Psoas muscle (tissue), 8 donors: ENCODE results near the gene COL4A1. TPM values are rescaled to one million over a fixed set of nuclear protein-coding genes. Genes with fewer than 3 reads are reported as not detected.
A peak's percentile ranks its signal among the peaks of the same experiment; 100 is the strongest.

Experiments
- ATAC-seq, 4 donors: fragments of 200-7000 bp; cut with Tn5 transposase; one replicate each; pipeline ENCODE4 v1.9.1; 2020; ENCODE audit warnings: moderate library complexity in 3 of 4, mild to moderate bottlenecking in 2 of 4
- DNase-seq, 2 donors: peaks; one replicate each; pipeline ENCODE4 v3.0.0-alpha.2; 2020
- H3K27ac ChIP-seq: fragments of 200-600 bp; one replicate; pipeline ENCODE4 v1.8.0; 2022
- H3K27me3 ChIP-seq, 3 donors: fragments of 200-600 bp in 1 of 3; one replicate each; pipeline versions ENCODE4 v1.6.1 to v1.8.0; 2013 to 2022; ENCODE audit warnings: low read length in 2 of 3, mild to moderate bottlenecking in 2 of 3, moderate library complexity in 1 of 3; ENCODE audit not compliant: insufficient read depth in 3 of 3
- H3K36me3 ChIP-seq, 2 donors: fragments of 200-600 bp in 1 of 2; one replicate each; pipeline versions ENCODE4 v1.6.1 to v1.8.0; 2013 to 2022; ENCODE audit warnings: low read depth in 1 of 2, mild to moderate bottlenecking in 1 of 2, moderate library complexity in 1 of 2; ENCODE audit not compliant: insufficient read depth in 1 of 2
- H3K4me1 ChIP-seq: fragments of 200-600 bp; one replicate; pipeline ENCODE4 v1.8.0; 2022
- H3K4me3 ChIP-seq: fragments of 200-600 bp; one replicate; pipeline ENCODE4 v1.8.0; 2022; ENCODE audit warnings: mild to moderate bottlenecking
- H3K9me3 ChIP-seq: fragments of 200-600 bp; one replicate; pipeline ENCODE4 v1.8.0; 2022
- WGBS, 3 donors: extraction: QIAGEN DNeasy Blood & Tissue Kit; methylation state at CpG; one replicate each; pipeline versions ENCODE4 v1.1.6 to v1.1.7; 2013; 5-methylcytosine and 5-hydroxymethylcytosine counted together
- intact Hi-C, 2 donors: fragments of 100-400 bp; cut with DNase I; formaldehyde crosslinking; loops; one replicate each; pipeline versions ENCODE4 v1.11.0 to v1.14.2; 2022
- polyA plus RNA-seq, 3 donors: library from polyadenylated mRNA; stranded (reverse); fragments of 200-250 nt; gene quantifications; one replicate each; pipeline ENCODE4 v1.2.3, GENCODE V29; 2013
- total RNA-seq, 4 donors: library from RNA; stranded (reverse); fragmentation: NEBNext Ultra II Directional in 2 of 4; extraction: Animal tissue kit (Norgen Biotek cat#: 25700) in 2 of 4; gene quantifications; one replicate each; pipeline versions ENCODE4 v1.2.1 to v1.2.4, GENCODE V29; 2021 to 2023
- TF ChIP-seq, protein P1 (sequence below): fragments of 200-600 bp; IDR thresholded peaks from one replicate; pipeline ENCODE4 v1.8.0; 2022; ENCODE audit warnings: antibody characterized with exemption
- donor health status: healthy with polysubstance abuse.
- donor health status: DM: no; HTN: no; CAD: no; lungs with moderate emphysema.
- donor health status: Bipolar disorder and iron deficiency.
- donor health status: healthy.
- donor health status: DM: yes; HTN: yes; CAD: no.
- donor health status: DM: no; HTN: no; CAD: no.
- donor health status: DM: no; HTN: no; CAD: no.
- donor health status: DM: yes; HTN: yes; CAD: no.

Gene COL4A1
- total and polyA plus RNA-seq, 7 donors = 39.0 to 127 (median 97.0) TPM

DNA sequence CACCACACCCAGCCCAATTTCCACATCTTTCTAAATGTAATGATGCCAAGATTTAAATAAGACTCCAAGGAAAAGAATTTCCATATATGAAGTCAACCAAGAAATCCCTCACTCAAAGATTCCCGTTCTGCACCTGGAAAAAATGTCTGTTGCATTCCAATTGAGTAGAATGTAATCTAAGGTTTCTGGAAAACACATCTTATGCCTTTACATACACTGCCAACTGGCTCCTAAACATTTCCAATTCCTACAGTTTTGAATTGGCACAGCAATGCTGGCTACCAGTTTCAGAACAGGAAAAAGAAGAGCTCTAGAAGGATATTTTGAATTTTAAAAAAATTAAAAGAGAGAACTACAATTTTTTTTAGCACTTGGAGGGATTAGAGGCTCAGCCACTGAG is 43.1 kb upstream of the COL4A1 start:
- Histone ChIP-seq H3K27me3 (peaks cover 0 to 16% (median 0%) of the 10 kb centered on the region in 3 donors), H3K36me3 (no peaks in the 10 kb centered on the region), H3K27ac (no peak overlapping the region), H3K9me3 (no peaks in the 10 kb centered on the region), H3K4me3 (no peak overlapping the region), H3K4me1 (peaks cover 15% of the 10 kb centered on the region)
- TF ChIP-seq, protein P1, sequence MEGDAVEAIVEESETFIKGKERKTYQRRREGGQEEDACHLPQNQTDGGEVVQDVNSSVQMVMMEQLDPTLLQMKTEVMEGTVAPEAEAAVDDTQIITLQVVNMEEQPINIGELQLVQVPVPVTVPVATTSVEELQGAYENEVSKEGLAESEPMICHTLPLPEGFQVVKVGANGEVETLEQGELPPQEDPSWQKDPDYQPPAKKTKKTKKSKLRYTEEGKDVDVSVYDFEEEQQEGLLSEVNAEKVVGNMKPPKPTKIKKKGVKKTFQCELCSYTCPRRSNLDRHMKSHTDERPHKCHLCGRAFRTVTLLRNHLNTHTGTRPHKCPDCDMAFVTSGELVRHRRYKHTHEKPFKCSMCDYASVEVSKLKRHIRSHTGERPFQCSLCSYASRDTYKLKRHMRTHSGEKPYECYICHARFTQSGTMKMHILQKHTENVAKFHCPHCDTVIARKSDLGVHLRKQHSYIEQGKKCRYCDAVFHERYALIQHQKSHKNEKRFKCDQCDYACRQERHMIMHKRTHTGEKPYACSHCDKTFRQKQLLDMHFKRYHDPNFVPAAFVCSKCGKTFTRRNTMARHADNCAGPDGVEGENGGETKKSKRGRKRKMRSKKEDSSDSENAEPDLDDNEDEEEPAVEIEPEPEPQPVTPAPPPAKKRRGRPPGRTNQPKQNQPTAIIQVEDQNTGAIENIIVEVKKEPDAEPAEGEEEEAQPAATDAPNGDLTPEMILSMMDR = no peak
- intact Hi-C loops = no loop called here
- ATAC-seq (no peak), DNase-seq (no peak)
- WGBS, 3 donors = 77 to 83% (median 77%) methylated on average over 1 of the region's 1 CpG

DNA sequence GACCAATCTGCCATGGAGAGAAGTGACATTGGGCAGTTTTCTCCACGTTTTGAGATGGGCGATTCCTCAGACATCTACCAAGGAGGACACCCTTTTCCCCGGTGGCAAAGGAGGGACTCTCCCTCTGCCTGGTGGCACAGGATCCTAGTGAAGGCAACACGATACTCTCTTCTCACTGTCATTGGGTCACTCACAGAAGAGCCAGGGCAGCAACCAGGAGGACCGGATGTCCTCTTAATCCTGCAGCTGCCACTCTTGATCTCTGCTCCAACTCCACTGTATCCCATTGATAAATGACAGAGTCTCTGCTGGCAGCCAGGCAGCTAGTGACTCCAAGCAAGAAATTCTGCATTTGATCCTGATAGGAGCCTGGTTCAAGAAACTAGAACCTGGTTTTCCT is 42.3 kb upstream of the COL4A1 start:
- WGBS, 3 donors = 13 to 24% (median 24%) methylated on average over 5 of the region's 5 CpGs
- no peaks in the 10 kb centered on the region for H3K9me3 ChIP-seq
- intact Hi-C loops = no loop called here
- no peak for DNase-seq
- TF ChIP-seq, protein P1 = no peak
- H3K36me3 ChIP-seq = no peaks in the 10 kb centered on the region
- ATAC-seq = peak; percentile 48 to 72 (median 64)
- peaks cover 15% of the 10 kb centered on the region for H3K4me1 ChIP-seq
- H3K4me3 ChIP-seq = no peak overlapping the region
- peaks cover 0 to 16% (median 0%) of the 10 kb centered on the region in 3 donors for H3K27me3 ChIP-seq
- no peak overlapping the region for H3K27ac ChIP-seq

DNA sequence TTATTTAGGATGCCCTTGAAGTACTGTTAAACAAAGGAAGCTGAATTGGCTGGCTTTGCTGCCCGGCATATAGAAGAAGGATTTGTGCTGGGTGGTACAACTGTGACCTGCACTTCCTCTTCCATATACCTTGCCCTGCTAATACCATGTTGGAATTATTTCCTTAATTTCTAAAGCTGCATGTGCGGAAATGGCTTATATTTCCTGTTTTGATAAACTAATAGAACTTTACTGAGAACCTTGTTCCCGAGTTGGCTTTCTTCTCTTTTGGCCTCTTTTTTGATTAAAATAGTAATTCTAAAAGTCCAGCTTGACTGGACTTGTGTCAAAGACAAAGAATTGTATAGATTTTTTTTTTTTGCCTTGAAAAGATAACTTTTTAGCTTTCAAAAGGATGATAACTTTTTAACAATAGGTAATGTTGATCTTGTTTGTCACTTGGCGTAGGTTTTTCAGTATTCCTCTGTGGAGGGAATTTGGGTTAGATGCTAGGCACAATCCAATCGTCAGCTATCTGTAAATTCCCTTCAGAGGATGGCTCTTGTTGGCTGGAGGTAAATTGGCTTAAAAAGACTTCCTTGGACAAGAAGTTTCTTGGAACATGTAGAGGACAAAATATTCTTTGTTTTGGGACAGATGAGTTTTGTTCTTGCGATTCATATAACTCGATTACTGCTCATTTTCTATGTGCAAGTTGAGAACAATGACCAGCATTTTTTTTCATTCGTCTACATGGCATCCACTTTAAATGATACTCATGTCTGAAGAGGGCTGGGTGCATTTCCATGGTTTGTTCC is 41.5 kb upstream of the COL4A1 start:
- Histone ChIP-seq H3K27ac (peak overlapping the region; percentile 57), H3K9me3 (no peaks in the 10 kb centered on the region), H3K4me3 (no peak overlapping the region), H3K27me3 (peaks cover 0 to 16% (median under 1%) of the 10 kb centered on the region in 3 donors), H3K36me3 (no peaks in the 10 kb centered on the region), H3K4me1 (peaks cover 15% of the 10 kb centered on the region)
- intact Hi-C loops = no loop called here
- 30 to 40% (median 33%) methylated on average over 8 of the region's 8 CpGs for WGBS, 3 donors
- ATAC-seq (no peak), DNase-seq (no peak)
- TF ChIP-seq, protein P1 = no peak

DNA sequence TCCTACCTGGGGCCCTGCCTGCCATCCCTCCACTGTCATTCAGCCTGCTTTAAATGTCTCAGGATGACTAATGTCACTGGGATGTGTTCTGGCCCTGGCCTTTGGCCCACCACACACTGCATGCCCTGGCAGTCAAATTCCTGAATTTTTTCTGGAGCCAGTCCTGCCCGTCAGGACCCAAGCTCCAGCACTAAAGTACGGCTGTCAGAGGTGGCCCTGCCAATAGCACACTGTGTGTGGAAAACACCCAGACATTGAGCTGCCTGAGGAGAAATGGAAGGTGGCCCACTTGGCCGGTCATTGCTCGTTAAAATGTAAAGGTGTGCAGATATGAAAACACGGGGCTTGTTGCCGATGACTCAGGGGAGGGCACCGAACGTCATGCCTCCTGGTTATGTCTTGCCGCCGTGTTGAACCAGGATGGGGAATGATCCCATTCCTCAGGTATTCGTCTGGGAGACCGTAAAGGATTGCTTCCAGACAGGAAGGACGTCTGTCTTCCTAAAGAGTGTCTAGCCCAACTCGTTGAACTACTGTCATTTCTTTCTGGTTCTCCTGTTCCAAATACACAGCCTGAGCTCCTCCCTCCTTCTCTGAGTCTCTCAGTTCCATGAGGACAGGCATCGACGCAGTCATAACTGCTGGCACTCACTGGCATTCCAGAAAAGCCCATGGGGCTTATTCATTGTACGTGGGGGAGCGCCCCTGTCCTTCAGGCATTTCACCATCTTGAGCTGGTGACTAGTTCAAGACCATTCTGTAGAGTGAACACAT is 40.8 kb upstream of the COL4A1 start:
- Histone ChIP-seq H3K27ac (peak overlapping the region; percentile 57), H3K27me3 (peaks cover 0 to 22% (median 3%) of the 10 kb centered on the region in 3 donors), H3K36me3 (no peaks in the 10 kb centered on the region), H3K9me3 (no peaks in the 10 kb centered on the region), H3K4me3 (no peak overlapping the region), H3K4me1 (peaks cover 15% of the 10 kb centered on the region)
- WGBS, 3 donors = 15 to 18% (median 15%) methylated on average over 18 of the region's 18 CpGs
- ATAC-seq (peak; percentile 52 to 87 (median 78)), DNase-seq (peak; percentile 63 to 64)
- intact Hi-C loops = no loop called here
- TF ChIP-seq, protein P1 = no peak
